GM23338 (cell line): ENCODE results near the gene MRPL22. TPM values are rescaled to one million over a fixed set of nuclear protein-coding genes. Genes with fewer than 3 reads are reported as not detected.

Experiments used
- ATAC-seq: fragments of 200-7000 bp; cut with Tn5 transposase; 3 replicates; pipeline ENCODE4 v1.9.1; 2020
- DNase-seq: peaks from one replicate; pipeline ENCODE4 v3.0.0-alpha.2; 2015; ENCODE audit warnings: low spot score
- H2AFZ ChIP-seq: fragments of 200-600 bp; sonication (generic); 2 replicates; pipeline ENCODE4 v1.8.0; 2016; ENCODE audit warnings: antibody characterized with exemption, mild to moderate bottlenecking, moderate library complexity
- H3F3A ChIP-seq: fragments of 200-600 bp; sonication (generic); replicated peaks from 2 replicates; pipeline ENCODE4 v1.8.0; 2017; ENCODE audit warnings: antibody characterized with exemption, mixed run types, low read depth
- H3K27ac ChIP-seq: fragments of 200-600 bp; sonication (generic); 2 replicates; pipeline ENCODE4 v1.6.1; 2016; ENCODE audit warnings: low read depth
- H3K27me3 ChIP-seq: fragments of 200-600 bp; sonication (generic); 2 replicates; pipeline ENCODE4 v1.8.0; 2016; ENCODE audit warnings: mild to moderate bottlenecking, mixed run types, moderate library complexity; ENCODE audit not compliant: insufficient read depth
- H3K36me3 ChIP-seq: fragments of 200-600 bp; sonication (generic); 2 replicates; pipeline ENCODE4 v1.8.0; 2016; ENCODE audit warnings: mild to moderate bottlenecking; ENCODE audit not compliant: insufficient read depth
- H3K4me1 ChIP-seq: fragments of 200-600 bp; sonication (generic); 2 replicates; pipeline ENCODE4 v1.8.0; 2016; ENCODE audit warnings: mild to moderate bottlenecking, moderate library complexity; ENCODE audit not compliant: insufficient read depth
- H3K4me2 ChIP-seq: fragments of 200-600 bp; sonication (generic); 2 replicates; pipeline ENCODE4 v1.7.1; 2017; ENCODE audit warnings: mixed run types
- H3K4me3 ChIP-seq: fragments of 200-600 bp; sonication (generic); 2 replicates; pipeline ENCODE4 v1.6.1; 2016; ENCODE audit warnings: mixed run types
- H3K79me2 ChIP-seq: fragments of 200-600 bp; sonication (generic); replicated peaks from 2 replicates; pipeline ENCODE4 v1.8.0; 2017; ENCODE audit warnings: mild to moderate bottlenecking; ENCODE audit not compliant: insufficient read depth
- H3K9me2 ChIP-seq: fragments of 200-600 bp; sonication (generic); 2 replicates; pipeline ENCODE4 v1.8.0; 2017; ENCODE audit not compliant: insufficient read depth
- H4K20me1 ChIP-seq: fragments of 200-600 bp; sonication (generic); replicated peaks from 2 replicates; pipeline ENCODE4 v1.8.0; 2017; ENCODE audit warnings: mild to moderate bottlenecking; ENCODE audit not compliant: insufficient read depth
- H3K27ac Mint-ChIP-seq: 2 replicates; pipeline ENCODE4 v1.8.0; 2020; ENCODE audit warnings: inconsistent platforms, mild to moderate bottlenecking, moderate library complexity, mixed read lengths
- H3K27me3 Mint-ChIP-seq: 3 replicates; pipeline ENCODE4 v1.8.0; 2022; ENCODE audit warnings: low read depth, mild to moderate bottlenecking, moderate library complexity, mixed read lengths, inconsistent platforms; ENCODE audit not compliant: insufficient read depth, poor library complexity
- H3K36me3 Mint-ChIP-seq: 3 replicates; pipeline ENCODE4 v1.8.0; 2021; ENCODE audit warnings: low read depth, mild to moderate bottlenecking, inconsistent platforms, moderate library complexity, mixed read lengths
- H3K4me1 Mint-ChIP-seq: 3 replicates; pipeline ENCODE4 v1.8.0; 2020; ENCODE audit warnings: mild to moderate bottlenecking, inconsistent platforms, mixed read lengths
- H3K4me3 Mint-ChIP-seq: 3 replicates; pipeline ENCODE4 v1.8.0; 2021; ENCODE audit warnings: moderate library complexity, mild to moderate bottlenecking, inconsistent platforms, mixed read lengths
- H3K9me3 Mint-ChIP-seq: 3 replicates; pipeline ENCODE4 v1.8.0; 2020; ENCODE audit warnings: moderate library complexity, mild to moderate bottlenecking, inconsistent platforms, mixed read lengths
- CREB1 ChIP-seq: fragments of 250-450 bp; sonication (Bioruptor Pico); IDR thresholded peaks from 2 replicates; pipeline ENCODE4 v1.5.0; 2020; ENCODE audit warnings: low read depth, mild to moderate bottlenecking, moderate library complexity
- CTCF ChIP-seq, 2 experiments: fragments of 200-600 bp in 1 of 2; sonication (generic) in 1 of 2; conservative IDR thresholded peaks; 2 replicates each; pipeline versions ENCODE4 v1.5.1 to v1.6.1; 2016 to 2017; ENCODE audit warnings: antibody characterized with exemption in 2 of 2, low read depth in 2 of 2, mild to moderate bottlenecking in 2 of 2, moderate library complexity in 1 of 2
- ETS1 ChIP-seq: IDR thresholded peaks from 2 replicates; pipeline ENCODE4 v1.6.1; 2016; ENCODE audit warnings: antibody characterized with exemption
- EZH2 ChIP-seq: fragments of 200-600 bp; sonication (generic); IDR thresholded peaks from one replicate; pipeline ENCODE4 v1.8.0; 2017; ENCODE audit warnings: antibody characterized with exemption, mild to moderate bottlenecking, low read depth; ENCODE audit not compliant: unreplicated experiment
- EZH2phosphoT487 ChIP-seq: fragments of 200-600 bp; sonication (generic); IDR thresholded peaks from one replicate; pipeline ENCODE4 v1.8.1; 2018; ENCODE audit warnings: antibody characterized with exemption; ENCODE audit not compliant: unreplicated experiment
- JUNB ChIP-seq: IDR thresholded peaks from one replicate; pipeline ENCODE4 v1.6.1; 2016; ENCODE audit warnings: antibody characterized with exemption; ENCODE audit not compliant: unreplicated experiment
- POLR2AphosphoS5 ChIP-seq: IDR thresholded peaks from 2 replicates; pipeline ENCODE4 v1.6.1; 2016; ENCODE audit warnings: antibody characterized with exemption, low read depth
- STAT1 ChIP-seq: IDR thresholded peaks from one replicate; pipeline ENCODE4 v1.6.1; 2016; ENCODE audit warnings: antibody characterized with exemption; ENCODE audit not compliant: unreplicated experiment
- ZNF114 ChIP-seq: fragments of 250-450 bp; sonication (Bioruptor Pico); IDR thresholded peaks from 2 replicates; pipeline ENCODE4 v1.5.0; 2020; ENCODE audit warnings: mild to moderate bottlenecking, moderate library complexity
- ZNF331 ChIP-seq: fragments of 250-450 bp; sonication (Bioruptor Pico); IDR thresholded peaks from 2 replicates; pipeline ENCODE4 v1.5.0; 2020; ENCODE audit warnings: low read depth, mild to moderate bottlenecking, moderate library complexity
- ZNF462 ChIP-seq: fragments of 250-450 bp; sonication (Bioruptor Pico); IDR thresholded peaks from 2 replicates; pipeline ENCODE4 v1.5.0; 2020; ENCODE audit warnings: mild to moderate bottlenecking, moderate library complexity
- polyA plus RNA-seq: library from polyadenylated mRNA; unstranded; fragments of >200 nt; fragmentation: Nextera tagmentation; extraction: Ambion mirVana; gene quantifications from 2 replicates; pipeline ENCODE4 v1.2.1, GENCODE V29; 2016
- total RNA-seq: library from RNA; depleted of rRNA; stranded (reverse); fragments of >200 nt; shearing (Covaris generic); gene quantifications from 2 replicates; pipeline ENCODE4 v1.2.3, GENCODE V29; 2014
- TF ChIP-seq, protein P1 (sequence below): IDR thresholded peaks from one replicate; pipeline ENCODE4 v1.6.1; 2018; ENCODE audit warnings: antibody characterized with exemption; ENCODE audit not compliant: unreplicated experiment

Gene MRPL22
- total and polyA plus RNA-seq, 2 experiments from 2014 or later = 32.1 to 256 TPM

GRCh38 chr5:154966081-154966841, 25.4 kb downstream of the MRPL22 start (continued):
- no peak for TF ChIP-seq CREB1 (CRISPR knock-in tag)

- no peaks in the 10 kb centered on the region for H3K9me2 ChIP-seq
- ATAC-seq = no peak
- Mint-ChIP-seq H3K4me3 (no peak overlapping the region), H3K27me3 (peaks cover 2% of the 10 kb centered on the region), H3K27ac (no peak overlapping the region), H3K9me3 (no peaks in the 10 kb centered on the region), H3K36me3 (no peaks in the 10 kb centered on the region), H3K4me1 (no peaks in the 10 kb centered on the region)
- no peak for DNase-seq
- no peak overlapping the region for H2AFZ ChIP-seq
- no peak overlapping the region for H3K4me3 ChIP-seq
- H3K27ac ChIP-seq = no peak overlapping the region
- H3K79me2 ChIP-seq = no peaks in the 10 kb centered on the region; the same call in 1 of the 2 replicates
- no peaks in the 10 kb centered on the region for H3K36me3 ChIP-seq
- no peak overlapping the region for H3K4me2 ChIP-seq
- H3F3A ChIP-seq = no peaks in the 10 kb centered on the region
- no peaks in the 10 kb centered on the region for H3K27me3 ChIP-seq
- H3K4me1 ChIP-seq = no peaks in the 10 kb centered on the region
- H4K20me1 ChIP-seq = no peaks in the 10 kb centered on the region
- TF ChIP-seq, protein P1, sequence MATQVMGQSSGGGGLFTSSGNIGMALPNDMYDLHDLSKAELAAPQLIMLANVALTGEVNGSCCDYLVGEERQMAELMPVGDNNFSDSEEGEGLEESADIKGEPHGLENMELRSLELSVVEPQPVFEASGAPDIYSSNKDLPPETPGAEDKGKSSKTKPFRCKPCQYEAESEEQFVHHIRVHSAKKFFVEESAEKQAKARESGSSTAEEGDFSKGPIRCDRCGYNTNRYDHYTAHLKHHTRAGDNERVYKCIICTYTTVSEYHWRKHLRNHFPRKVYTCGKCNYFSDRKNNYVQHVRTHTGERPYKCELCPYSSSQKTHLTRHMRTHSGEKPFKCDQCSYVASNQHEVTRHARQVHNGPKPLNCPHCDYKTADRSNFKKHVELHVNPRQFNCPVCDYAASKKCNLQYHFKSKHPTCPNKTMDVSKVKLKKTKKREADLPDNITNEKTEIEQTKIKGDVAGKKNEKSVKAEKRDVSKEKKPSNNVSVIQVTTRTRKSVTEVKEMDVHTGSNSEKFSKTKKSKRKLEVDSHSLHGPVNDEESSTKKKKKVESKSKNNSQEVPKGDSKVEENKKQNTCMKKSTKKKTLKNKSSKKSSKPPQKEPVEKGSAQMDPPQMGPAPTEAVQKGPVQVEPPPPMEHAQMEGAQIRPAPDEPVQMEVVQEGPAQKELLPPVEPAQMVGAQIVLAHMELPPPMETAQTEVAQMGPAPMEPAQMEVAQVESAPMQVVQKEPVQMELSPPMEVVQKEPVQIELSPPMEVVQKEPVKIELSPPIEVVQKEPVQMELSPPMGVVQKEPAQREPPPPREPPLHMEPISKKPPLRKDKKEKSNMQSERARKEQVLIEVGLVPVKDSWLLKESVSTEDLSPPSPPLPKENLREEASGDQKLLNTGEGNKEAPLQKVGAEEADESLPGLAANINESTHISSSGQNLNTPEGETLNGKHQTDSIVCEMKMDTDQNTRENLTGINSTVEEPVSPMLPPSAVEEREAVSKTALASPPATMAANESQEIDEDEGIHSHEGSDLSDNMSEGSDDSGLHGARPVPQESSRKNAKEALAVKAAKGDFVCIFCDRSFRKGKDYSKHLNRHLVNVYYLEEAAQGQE = no peak
- TF ChIP-seq JUNB = no peak
- no peak for TF ChIP-seq ETS1
- no peak for TF ChIP-seq ZNF331 (CRISPR knock-in tag)
- no peak for TF ChIP-seq STAT1
- no peak for TF ChIP-seq ZNF462
- no peak for TF ChIP-seq POLR2AphosphoS5
- TF ChIP-seq ZNF114 (CRISPR knock-in tag) = no peak
- no peak for TF ChIP-seq CTCF (conservative IDR thresholded peaks at IDR 0.05; ENCODE audit: low read depth in 2 of 2)
- no peak for TF ChIP-seq CREB1 (CRISPR knock-in tag)
- no peak for TF ChIP-seq EZH2phosphoT487
- no peak for TF ChIP-seq EZH2
Measured at GRCh38 chr5:154966874-154967273, 26.0 kb downstream of the MRPL22 start.
